Cardiac muscle cell (in vitro differentiated cells and primary cell): Measurements from ENCODE around the gene ZFC3H1. TPM values are rescaled to one million over a fixed set of nuclear protein-coding genes. Genes with fewer than 3 reads are reported as not detected.

Experiments used
- DNase-seq, 2 donors: peaks; one replicate each; pipeline versions ENCODE4 v3.0.0 to v3.0.0-alpha.2; 2010 to 2017; ENCODE audit warnings: low read depth in 1 of 2, low spot score in 1 of 2
- H3K27ac ChIP-seq: fragments of 200-600 bp; sonication (generic); 2 replicates; pipeline ENCODE4 v1.5.1; 2016
- H3K27me3 ChIP-seq: fragments of 200-600 bp; sonication (generic); 2 replicates; pipeline ENCODE4 v1.6.0; 2016; ENCODE audit warnings: control low read depth
- H3K36me3 ChIP-seq: fragments of 200-600 bp; sonication (generic); 2 replicates; pipeline ENCODE4 v1.5.1; 2016; ENCODE audit warnings: control low read depth
- H3K4me1 ChIP-seq: fragments of 200-600 bp; sonication (generic); 2 replicates; pipeline ENCODE4 v1.8.1; 2017; ENCODE audit warnings: low read depth, mild to moderate bottlenecking, mixed run types
- H3K4me3 ChIP-seq: fragments of 200-600 bp; sonication (generic); 2 replicates; pipeline ENCODE4 v1.5.1; 2016; ENCODE audit warnings: mild to moderate bottlenecking
- H3K9me3 ChIP-seq: fragments of 200-600 bp; sonication (generic); 2 replicates; pipeline ENCODE4 v1.5.1; 2017; ENCODE audit warnings: low read depth, mild to moderate bottlenecking, control low read depth
- polyA plus RNA-seq: library from polyadenylated mRNA; unstranded; fragments of >200 nt; fragmentation: Nextera tagmentation; extraction: Ambion mirVana; gene quantifications from 2 replicates; pipeline ENCODE4 v1.2.1, GENCODE V29; 2016
- total RNA-seq: library from RNA; depleted of rRNA; stranded (reverse); fragments of >200 nt; gene quantifications from 2 replicates; pipeline ENCODE4 v1.2.3, GENCODE V29; 2016
- TF ChIP-seq, protein P1 (sequence below): IDR thresholded peaks from 2 replicates; pipeline ENCODE4 v1.5.1; 2012; ENCODE audit warnings: low read depth, mild to moderate bottlenecking, low read length

Gene ZFC3H1
- total and polyA plus RNA-seq, 2 experiments from 2014 or later: 24.9 to 25.8 TPM

DNA sequence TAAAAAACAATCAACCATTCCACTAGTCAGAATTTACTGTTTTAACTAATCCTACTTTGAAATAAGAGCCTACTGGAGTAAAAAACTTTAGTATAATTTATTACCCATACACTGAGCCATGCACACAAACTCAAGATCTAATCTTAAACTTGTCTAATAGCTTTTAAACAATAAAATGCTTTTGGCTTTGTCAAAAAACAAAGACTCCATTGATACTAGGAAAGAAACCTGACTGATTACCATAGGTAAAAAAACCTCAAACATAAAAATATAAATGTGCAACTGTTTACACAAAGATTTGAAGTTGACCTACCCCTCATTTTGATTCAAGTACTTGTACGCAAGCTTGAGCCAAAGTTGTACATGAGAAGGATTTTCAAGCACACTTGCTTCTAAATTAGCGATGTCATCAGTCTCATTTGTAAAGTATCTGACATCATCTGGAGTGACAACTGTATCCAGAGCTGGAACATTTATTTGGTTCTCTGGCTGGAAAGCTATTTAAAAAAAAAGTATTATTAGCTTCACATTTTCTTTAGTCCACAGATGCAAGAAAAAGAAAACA, 36.1 kb downstream of the ZFC3H1 start:
- H3K27me3 ChIP-seq: no peaks in the 10 kb centered on the region
- no peak overlapping the region for H3K27ac ChIP-seq
- TF ChIP-seq, protein P1, sequence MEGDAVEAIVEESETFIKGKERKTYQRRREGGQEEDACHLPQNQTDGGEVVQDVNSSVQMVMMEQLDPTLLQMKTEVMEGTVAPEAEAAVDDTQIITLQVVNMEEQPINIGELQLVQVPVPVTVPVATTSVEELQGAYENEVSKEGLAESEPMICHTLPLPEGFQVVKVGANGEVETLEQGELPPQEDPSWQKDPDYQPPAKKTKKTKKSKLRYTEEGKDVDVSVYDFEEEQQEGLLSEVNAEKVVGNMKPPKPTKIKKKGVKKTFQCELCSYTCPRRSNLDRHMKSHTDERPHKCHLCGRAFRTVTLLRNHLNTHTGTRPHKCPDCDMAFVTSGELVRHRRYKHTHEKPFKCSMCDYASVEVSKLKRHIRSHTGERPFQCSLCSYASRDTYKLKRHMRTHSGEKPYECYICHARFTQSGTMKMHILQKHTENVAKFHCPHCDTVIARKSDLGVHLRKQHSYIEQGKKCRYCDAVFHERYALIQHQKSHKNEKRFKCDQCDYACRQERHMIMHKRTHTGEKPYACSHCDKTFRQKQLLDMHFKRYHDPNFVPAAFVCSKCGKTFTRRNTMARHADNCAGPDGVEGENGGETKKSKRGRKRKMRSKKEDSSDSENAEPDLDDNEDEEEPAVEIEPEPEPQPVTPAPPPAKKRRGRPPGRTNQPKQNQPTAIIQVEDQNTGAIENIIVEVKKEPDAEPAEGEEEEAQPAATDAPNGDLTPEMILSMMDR: no peak
- no peak for DNase-seq
- no peaks in the 10 kb centered on the region for H3K9me3 ChIP-seq
- H3K4me1 ChIP-seq: no peaks in the 10 kb centered on the region
- no peak overlapping the region for H3K4me3 ChIP-seq
- peaks cover 94% of the 10 kb centered on the region for H3K36me3 ChIP-seq

DNA sequence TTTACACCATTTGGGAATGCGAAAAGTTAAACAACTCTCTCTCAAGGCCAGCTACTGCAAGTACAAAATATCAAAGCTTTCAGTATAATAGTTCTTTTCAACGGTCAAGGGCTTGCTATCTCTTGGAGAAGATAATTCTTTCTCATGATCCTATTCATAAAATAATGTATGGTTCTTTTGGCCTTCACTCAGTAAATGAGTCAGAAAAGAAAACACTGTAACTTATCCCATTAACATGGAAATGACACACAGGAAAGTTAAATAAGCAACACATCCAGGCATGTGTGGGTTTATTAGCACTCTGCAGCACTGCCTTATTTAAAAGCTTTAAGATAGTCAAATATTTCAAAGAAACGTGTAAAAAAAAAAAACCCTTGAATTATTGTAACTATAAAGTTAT, 36.9 kb downstream of the ZFC3H1 start:
- Histone ChIP-seq H3K4me3 (no peak overlapping the region), H3K36me3 (peaks cover 88% of the 10 kb centered on the region), H3K27me3 (no peaks in the 10 kb centered on the region), H3K9me3 (no peaks in the 10 kb centered on the region), H3K27ac (peak overlapping the region; percentile 34), H3K4me1 (no peaks in the 10 kb centered on the region)
- DNase-seq: peak in 1 of 2 donors; percentile 59
- TF ChIP-seq, protein P1: no peak

DNA sequence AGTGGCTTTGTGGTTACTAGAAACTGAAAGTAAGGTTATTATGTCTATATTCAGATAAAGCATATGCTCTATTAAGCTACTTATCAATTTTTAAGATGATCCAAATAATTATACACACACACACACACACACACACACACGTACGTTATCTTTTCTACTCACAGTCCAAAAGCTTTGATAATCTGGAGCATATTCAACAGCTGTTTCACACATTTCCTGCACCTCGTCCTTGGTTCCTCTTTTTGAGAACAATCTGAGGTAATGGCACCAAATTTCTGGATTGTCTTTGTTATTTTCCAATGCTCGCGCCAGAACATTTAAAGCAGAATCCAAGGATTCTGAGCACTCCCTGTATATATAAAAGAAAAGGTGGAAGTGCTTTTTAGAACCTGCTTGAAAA, 37.5 kb downstream of the ZFC3H1 start:
- DNase-seq: peak in 1 of 2 donors; percentile 31
- Histone ChIP-seq H3K27ac (peak overlapping the region; percentile 34), H3K4me3 (no peak overlapping the region), H3K36me3 (peaks cover 89% of the 10 kb centered on the region), H3K9me3 (no peaks in the 10 kb centered on the region), H3K27me3 (no peaks in the 10 kb centered on the region), H3K4me1 (no peaks in the 10 kb centered on the region)
- TF ChIP-seq, protein P1: no peak

DNA sequence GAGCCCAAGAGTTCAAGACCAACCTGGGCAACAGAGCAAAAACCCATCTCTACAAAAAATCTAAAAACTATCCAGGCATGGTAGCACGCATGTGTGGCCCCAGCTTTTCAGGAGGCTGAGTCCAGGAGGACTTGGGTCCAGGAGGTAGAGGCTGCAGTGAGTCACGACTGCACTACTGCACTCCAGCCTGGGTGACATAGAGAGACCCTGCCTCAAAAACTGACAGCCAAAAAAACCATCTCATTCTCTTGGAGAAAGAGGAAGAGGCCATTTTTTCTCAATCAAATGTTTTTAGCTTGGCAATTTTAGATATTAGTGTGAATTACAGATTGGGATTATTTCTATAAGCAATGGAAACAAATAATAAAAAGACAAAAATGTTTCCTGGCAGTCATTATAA, 38.2 kb downstream of the ZFC3H1 start:
- H3K4me1 ChIP-seq: no peaks in the 10 kb centered on the region
- DNase-seq: no peak
- H3K9me3 ChIP-seq: no peaks in the 10 kb centered on the region
- no peak overlapping the region for H3K4me3 ChIP-seq
- TF ChIP-seq, protein P1: no peak
- no peaks in the 10 kb centered on the region for H3K27me3 ChIP-seq
- H3K36me3 ChIP-seq: peaks cover 89% of the 10 kb centered on the region
- no peak overlapping the region for H3K27ac ChIP-seq

DNA sequence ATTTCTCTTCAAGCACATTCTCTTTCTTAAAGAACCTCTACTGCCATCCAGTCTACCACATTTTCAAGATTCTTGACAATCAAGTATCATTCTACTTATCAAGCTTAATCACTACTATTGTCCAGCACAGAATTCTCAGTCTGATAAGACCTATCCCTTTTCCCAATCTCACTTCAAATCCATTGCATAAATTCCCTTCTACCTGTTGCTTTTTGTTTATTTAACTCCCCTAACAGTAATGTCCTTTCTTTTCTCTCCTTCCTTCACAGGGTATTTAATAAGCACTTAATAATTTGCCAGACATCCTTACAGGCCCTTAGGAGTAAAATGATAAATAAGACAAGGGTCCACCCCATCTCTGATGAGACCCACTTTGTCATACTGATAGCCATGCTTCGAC, 41.7 kb downstream of the ZFC3H1 start:
- Histone ChIP-seq H3K27me3 (no peaks in the 10 kb centered on the region), H3K9me3 (no peaks in the 10 kb centered on the region), H3K36me3 (peaks cover 89% of the 10 kb centered on the region), H3K4me3 (no peak overlapping the region), H3K4me1 (no peaks in the 10 kb centered on the region), H3K27ac (no peak overlapping the region)
- DNase-seq: no peak
- TF ChIP-seq, protein P1: no peak
